GM23338 (cell line): Measurements from ENCODE around the gene ZNF488. TPM values are rescaled to one million over a fixed set of nuclear protein-coding genes. Genes with fewer than 3 reads are reported as not detected.

Experiments used
- CREB1 ChIP-seq: fragments of 250-450 bp; sonication (Bioruptor Pico); IDR thresholded peaks from 2 replicates; pipeline ENCODE4 v1.5.0; 2020; ENCODE audit warnings: low read depth, mild to moderate bottlenecking, moderate library complexity
- EZH2 ChIP-seq: fragments of 200-600 bp; sonication (generic); IDR thresholded peaks from one replicate; pipeline ENCODE4 v1.8.0; 2017; ENCODE audit warnings: antibody characterized with exemption, mild to moderate bottlenecking, low read depth; ENCODE audit not compliant: unreplicated experiment
- EZH2phosphoT487 ChIP-seq: fragments of 200-600 bp; sonication (generic); IDR thresholded peaks from one replicate; pipeline ENCODE4 v1.8.1; 2018; ENCODE audit warnings: antibody characterized with exemption; ENCODE audit not compliant: unreplicated experiment
- JUNB ChIP-seq: IDR thresholded peaks from one replicate; pipeline ENCODE4 v1.6.1; 2016; ENCODE audit warnings: antibody characterized with exemption; ENCODE audit not compliant: unreplicated experiment
- NANOG ChIP-seq: IDR thresholded peaks from 2 replicates; pipeline ENCODE4 v1.6.1; 2016; ENCODE audit warnings: antibody characterized with exemption, borderline replicate concordance
- POLR2AphosphoS5 ChIP-seq: IDR thresholded peaks from 2 replicates; pipeline ENCODE4 v1.6.1; 2016; ENCODE audit warnings: antibody characterized with exemption, low read depth
- polyA plus RNA-seq: library from polyadenylated mRNA; unstranded; fragments of >200 nt; fragmentation: Nextera tagmentation; extraction: Ambion mirVana; gene quantifications from 2 replicates; pipeline ENCODE4 v1.2.1, GENCODE V29; 2016
- total RNA-seq: library from RNA; depleted of rRNA; stranded (reverse); fragments of >200 nt; shearing (Covaris generic); gene quantifications from 2 replicates; pipeline ENCODE4 v1.2.3, GENCODE V29; 2014
- TF ChIP-seq, protein P1 (sequence below): fragments of 250-450 bp; sonication (Bioruptor Pico); IDR thresholded peaks from 2 replicates; pipeline ENCODE4 v1.5.0; 2020; ENCODE audit warnings: mild to moderate bottlenecking, moderate library complexity
- TF ChIP-seq, protein P2 (sequence below): IDR thresholded peaks from one replicate; pipeline ENCODE4 v1.6.1; 2018; ENCODE audit warnings: antibody characterized with exemption; ENCODE audit not compliant: unreplicated experiment

ZNF488 gene
- total and polyA plus RNA-seq, 2 experiments from 2014 or later = 2.5 to 5.2 TPM

DNA sequence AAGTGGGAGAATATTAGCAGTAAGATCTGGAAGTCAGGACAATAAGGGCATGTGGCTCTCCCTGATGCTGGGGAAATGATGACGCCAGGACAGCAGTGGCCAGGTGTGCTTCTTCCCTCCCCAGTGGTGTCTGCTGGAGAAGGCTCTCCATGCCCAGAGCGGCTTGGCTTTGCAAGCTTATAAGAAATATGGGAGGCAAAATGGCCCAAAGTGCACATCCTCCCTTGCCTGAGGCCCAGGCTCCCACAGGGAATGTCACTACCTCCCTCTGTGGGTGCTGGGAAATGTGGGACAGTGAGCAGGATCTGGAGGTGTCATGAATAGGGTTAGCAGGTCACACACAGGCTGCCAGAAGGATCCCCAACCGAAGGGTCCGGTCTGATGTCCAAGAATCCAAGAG, 17.1 kb upstream of the ZNF488 start (continued):
- TF ChIP-seq, protein P1, sequence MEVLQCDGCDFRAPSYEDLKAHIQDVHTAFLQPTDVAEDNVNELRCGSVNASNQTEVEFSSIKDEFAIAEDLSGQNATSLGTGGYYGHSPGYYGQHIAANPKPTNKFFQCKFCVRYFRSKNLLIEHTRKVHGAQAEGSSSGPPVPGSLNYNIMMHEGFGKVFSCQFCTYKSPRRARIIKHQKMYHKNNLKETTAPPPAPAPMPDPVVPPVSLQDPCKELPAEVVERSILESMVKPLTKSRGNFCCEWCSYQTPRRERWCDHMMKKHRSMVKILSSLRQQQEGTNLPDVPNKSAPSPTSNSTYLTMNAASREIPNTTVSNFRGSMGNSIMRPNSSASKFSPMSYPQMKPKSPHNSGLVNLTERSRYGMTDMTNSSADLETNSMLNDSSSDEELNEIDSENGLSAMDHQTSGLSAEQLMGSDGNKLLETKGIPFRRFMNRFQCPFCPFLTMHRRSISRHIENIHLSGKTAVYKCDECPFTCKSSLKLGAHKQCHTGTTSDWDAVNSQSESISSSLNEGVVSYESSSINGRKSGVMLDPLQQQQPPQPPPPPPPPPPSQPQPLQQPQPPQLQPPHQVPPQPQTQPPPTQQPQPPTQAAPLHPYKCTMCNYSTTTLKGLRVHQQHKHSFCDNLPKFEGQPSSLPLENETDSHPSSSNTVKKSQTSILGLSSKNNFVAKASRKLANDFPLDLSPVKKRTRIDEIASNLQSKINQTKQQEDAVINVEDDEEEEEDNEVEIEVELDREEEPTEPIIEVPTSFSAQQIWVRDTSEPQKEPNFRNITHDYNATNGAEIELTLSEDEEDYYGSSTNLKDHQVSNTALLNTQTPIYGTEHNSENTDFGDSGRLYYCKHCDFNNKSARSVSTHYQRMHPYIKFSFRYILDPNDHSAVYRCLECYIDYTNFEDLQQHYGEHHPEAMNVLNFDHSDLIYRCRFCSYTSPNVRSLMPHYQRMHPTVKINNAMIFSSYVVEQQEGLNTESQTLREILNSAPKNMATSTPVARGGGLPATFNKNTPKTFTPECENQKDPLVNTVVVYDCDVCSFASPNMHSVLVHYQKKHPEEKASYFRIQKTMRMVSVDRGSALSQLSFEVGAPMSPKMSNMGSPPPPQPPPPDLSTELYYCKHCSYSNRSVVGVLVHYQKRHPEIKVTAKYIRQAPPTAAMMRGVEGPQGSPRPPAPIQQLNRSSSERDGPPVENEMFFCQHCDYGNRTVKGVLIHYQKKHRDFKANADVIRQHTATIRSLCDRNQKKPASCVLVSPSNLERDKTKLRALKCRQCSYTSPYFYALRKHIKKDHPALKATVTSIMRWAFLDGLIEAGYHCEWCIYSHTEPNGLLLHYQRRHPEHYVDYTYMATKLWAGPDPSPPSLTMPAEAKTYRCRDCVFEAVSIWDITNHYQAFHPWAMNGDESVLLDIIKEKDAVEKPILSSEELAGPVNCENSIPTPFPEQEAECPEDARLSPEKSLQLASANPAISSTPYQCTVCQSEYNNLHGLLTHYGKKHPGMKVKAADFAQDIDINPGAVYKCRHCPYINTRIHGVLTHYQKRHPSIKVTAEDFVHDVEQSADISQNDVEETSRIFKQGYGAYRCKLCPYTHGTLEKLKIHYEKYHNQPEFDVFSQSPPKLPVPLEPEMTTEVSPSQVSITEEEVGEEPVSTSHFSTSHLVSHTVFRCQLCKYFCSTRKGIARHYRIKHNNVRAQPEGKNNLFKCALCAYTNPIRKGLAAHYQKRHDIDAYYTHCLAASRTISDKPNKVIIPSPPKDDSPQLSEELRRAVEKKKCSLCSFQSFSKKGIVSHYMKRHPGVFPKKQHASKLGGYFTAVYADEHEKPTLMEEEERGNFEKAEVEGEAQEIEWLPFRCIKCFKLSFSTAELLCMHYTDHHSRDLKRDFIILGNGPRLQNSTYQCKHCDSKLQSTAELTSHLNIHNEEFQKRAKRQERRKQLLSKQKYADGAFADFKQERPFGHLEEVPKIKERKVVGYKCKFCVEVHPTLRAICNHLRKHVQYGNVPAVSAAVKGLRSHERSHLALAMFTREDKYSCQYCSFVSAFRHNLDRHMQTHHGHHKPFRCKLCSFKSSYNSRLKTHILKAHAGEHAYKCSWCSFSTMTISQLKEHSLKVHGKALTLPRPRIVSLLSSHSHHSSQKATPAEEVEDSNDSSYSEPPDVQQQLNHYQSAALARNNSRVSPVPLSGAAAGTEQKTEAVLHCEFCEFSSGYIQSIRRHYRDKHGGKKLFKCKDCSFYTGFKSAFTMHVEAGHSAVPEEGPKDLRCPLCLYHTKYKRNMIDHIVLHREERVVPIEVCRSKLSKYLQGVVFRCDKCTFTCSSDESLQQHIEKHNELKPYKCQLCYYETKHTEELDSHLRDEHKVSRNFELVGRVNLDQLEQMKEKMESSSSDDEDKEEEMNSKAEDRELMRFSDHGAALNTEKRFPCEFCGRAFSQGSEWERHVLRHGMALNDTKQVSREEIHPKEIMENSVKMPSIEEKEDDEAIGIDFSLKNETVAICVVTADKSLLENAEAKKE (CRISPR knock-in tag) = no peak
- TF ChIP-seq, protein P2, sequence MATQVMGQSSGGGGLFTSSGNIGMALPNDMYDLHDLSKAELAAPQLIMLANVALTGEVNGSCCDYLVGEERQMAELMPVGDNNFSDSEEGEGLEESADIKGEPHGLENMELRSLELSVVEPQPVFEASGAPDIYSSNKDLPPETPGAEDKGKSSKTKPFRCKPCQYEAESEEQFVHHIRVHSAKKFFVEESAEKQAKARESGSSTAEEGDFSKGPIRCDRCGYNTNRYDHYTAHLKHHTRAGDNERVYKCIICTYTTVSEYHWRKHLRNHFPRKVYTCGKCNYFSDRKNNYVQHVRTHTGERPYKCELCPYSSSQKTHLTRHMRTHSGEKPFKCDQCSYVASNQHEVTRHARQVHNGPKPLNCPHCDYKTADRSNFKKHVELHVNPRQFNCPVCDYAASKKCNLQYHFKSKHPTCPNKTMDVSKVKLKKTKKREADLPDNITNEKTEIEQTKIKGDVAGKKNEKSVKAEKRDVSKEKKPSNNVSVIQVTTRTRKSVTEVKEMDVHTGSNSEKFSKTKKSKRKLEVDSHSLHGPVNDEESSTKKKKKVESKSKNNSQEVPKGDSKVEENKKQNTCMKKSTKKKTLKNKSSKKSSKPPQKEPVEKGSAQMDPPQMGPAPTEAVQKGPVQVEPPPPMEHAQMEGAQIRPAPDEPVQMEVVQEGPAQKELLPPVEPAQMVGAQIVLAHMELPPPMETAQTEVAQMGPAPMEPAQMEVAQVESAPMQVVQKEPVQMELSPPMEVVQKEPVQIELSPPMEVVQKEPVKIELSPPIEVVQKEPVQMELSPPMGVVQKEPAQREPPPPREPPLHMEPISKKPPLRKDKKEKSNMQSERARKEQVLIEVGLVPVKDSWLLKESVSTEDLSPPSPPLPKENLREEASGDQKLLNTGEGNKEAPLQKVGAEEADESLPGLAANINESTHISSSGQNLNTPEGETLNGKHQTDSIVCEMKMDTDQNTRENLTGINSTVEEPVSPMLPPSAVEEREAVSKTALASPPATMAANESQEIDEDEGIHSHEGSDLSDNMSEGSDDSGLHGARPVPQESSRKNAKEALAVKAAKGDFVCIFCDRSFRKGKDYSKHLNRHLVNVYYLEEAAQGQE = no peak
- TF ChIP-seq JUNB = no peak
- no peak for TF ChIP-seq NANOG
- no peak for TF ChIP-seq EZH2
- no peak for TF ChIP-seq POLR2AphosphoS5
- TF ChIP-seq EZH2phosphoT487 = no peak
- no peak for TF ChIP-seq CREB1
